HS-27A (cell line): ENCODE data around the gene SPOCK1.
A peak's percentile ranks its signal among the peaks of the same experiment; 100 is the strongest.

ENCODE experiments used
- DNase-seq: peaks from one replicate; pipeline ENCODE4 v3.0.0-alpha.2; 2012; ENCODE audit warnings: low read depth, missing footprints

Gene SPOCK1

DNA sequence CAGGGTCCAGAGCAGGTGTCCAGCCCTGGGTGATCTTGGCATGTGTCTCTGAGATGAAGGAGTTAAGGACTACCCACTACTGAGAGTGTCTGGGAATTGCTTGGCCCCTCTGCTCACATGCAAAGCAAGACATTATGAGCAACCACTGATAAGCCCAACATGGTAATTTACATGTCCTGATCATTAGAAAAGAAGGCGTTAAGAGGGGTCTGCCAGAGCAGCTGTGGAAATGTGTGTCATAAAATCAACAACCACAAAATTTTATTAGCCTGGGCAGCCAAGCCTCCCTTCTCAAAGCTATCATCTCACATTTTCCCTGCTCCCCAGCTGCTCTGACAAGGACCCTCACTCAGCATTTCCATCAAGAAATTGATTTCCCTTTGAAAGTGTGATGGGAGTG lies 351.0 kb downstream of the SPOCK1 start:
- DNase-seq = no peak

DNA sequence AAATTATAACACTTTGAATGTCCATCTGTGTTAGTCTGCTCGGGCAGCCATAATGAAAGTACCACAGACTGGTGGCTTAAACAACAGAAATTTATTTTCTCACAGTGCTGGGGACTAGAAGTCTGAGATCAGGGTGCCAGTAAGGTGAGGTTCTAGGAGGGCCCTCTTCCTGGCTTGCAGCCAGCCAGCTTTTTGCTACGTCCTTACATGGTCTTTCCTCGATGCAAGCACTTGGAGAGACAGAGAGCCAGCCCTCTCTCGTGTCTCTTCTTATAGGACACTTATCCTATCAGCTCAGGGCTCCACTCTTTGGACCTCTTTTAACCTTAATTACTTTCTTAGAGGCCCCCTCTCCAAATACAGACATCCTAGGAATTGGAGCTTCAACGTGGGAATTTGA lies 351.8 kb downstream of the SPOCK1 start:
- no peak for DNase-seq

DNA sequence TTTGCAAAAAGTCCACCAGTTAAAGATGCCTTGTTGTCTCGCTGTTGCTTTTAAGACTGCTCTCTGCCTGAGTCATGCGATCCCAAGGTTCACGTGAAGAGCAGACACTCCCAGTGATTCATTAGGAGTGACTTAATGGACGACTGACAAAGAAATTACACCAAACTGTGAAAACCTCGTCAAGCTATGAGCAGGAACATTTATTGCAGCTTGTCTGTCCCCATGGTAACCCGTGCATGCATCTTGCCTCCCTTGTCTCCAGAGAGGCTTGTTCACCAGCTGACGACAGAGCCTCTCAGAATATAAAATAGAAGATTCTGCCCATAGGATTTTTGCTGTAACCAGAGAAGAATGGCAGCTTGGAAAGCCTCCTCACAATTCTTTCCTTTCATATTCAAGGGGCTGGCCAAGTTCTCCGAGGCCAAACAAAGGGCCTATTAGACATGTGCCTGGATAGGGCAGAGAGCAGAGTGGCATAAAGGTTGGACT lies 352.7 kb downstream of the SPOCK1 start:
- DNase-seq = peak; percentile 52

DNA sequence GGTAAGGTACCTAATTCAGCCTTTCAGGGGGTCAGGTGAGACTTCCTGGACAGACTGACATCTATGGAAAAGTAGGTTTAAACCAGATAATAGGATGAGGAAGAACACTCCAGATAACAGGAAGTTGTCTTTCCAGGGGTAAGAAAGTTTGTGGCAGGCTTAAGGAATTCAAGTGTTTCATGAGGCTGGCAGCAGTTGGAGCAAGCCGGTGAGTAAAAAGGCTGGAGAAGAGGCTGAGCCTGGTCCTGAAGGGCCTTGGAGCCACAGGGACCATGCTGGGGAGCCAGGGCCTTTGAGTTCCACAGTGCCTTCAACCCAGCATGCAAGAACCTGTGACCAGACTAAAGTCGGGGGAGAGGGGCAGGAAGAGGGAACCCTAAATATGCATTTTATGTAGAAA lies 353.4 kb downstream of the SPOCK1 start:
- no peak for DNase-seq

DNA sequence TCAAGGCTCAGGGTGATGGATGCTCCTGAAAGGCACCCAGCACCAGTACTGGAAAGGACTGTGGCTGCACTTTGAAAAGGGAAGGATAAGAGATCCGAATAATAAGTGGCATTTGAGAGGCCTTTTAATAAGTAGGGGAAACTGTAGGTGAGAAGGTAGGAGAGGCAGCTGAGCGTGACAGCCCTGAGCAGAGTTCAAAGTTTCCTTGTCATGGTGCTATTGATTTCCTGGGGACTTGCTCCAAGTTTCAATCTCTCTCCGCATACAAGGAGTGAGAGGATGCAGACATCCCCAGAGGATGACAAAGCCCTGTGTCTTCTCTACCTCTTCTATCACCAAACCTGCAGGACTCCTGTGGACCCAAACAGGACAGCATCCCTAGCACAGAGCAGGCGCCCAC lies 354.5 kb downstream of the SPOCK1 start:
- no peak for DNase-seq

DNA sequence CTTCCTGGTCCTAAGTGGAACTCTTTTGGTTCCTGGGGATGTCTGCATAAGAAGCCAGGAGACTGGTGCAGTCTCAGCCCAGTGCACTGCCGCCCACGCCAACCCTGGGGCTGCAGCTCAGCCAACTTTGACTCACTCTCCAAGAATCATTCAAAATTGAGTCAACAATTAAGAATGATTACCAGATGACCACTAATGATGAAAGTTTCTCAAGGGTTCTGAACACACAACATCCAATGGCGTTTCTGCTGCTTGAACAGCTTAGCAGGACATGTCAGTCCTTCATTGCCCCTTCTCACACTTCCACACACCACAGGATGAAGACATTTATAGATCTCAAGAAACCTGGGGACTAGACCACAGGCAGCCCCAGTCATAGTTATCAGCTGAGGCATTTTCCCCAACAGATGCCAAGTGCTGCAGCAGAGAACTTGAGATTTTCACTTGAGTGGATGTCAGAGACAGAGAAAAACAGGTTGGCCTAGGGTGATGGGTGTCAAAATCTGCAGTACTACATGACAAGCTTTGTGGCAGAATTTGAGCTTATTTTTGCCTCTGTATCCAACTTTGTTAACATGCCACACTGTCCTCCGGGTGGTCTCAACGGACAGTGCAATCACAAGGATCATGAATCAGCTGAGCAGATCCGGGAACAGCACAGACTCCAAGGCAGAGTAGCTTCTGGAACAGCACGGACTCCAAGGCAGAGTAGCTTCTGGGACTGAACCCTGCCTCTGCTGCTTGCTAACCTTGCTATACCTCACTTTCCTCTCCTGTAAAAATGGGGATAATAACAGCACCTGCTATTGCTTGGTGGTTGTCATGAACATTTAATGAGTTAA lies 356.1 kb downstream of the SPOCK1 start:
- DNase-seq = peak; percentile 51

DNA sequence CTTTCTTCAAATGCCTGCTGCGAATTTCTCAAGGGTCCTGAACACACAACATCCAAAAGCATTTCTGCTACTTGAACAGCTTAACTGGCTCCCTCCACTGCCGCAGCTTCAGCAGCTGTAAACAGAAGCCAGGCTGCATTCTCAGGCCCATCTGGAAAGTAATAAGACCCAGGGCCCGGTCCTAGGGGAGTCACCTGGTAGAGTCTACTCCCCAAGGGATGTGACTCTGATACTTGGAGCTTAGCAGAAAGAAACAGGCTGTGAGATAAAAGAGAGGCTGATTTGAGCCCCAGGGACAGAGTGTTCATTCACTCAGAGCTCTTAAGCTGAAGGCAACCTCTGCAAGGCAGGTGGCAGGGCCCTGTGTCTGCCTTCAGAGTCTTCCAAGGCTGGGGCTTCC lies 356.8 kb downstream of the SPOCK1 start:
- no peak for DNase-seq

DNA sequence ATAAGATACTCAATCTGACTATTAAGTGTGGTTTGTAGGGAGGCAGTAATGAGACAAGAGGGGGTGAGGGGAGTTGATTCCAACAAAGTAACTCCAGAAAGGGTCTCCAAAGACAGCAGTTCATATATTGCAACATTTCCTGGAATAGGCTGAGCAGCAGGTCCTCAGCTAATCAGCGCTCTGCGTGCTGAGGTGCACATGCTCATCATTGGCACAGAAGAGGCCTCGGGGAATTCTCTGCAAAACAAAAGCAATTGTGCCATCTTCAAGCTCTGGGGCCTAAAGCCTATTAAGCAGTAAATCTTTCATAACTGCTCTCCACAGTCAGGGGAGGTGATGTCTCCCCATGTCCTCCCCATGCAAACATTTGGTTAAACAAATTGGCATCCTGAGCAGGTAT lies 357.3 kb downstream of the SPOCK1 start:
- no peak for DNase-seq

DNA sequence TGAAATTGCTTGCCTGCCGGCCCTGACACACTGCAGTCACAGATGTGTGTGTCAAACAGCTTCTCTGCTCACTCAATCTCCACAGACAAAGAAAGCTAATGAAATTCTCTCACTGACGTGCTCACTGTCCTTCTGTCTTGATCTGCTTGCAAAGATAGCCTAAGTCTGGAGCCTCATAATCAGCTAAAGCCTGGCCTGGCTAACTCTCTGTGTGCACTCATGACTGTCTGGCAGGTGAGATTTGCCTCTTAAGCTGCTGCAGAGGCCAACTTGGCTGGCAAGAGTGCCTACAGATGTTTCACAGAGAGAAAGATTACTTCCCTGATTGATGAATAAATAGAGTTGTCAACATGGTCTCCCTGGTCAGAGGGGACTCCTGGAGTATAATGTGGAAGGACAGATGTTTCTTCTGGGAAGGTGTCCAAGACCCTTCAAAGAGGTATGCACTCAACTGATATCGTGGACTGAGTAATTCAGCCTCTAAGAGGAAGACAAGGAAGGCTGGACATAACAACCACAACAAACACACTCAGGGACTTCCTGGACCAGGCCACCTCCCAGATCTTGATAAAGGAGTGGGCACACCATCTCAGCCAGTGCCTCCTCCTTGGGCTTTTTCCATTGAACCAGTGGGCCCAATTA lies 362.0 kb downstream of the SPOCK1 start:
- DNase-seq = no peak

DNA sequence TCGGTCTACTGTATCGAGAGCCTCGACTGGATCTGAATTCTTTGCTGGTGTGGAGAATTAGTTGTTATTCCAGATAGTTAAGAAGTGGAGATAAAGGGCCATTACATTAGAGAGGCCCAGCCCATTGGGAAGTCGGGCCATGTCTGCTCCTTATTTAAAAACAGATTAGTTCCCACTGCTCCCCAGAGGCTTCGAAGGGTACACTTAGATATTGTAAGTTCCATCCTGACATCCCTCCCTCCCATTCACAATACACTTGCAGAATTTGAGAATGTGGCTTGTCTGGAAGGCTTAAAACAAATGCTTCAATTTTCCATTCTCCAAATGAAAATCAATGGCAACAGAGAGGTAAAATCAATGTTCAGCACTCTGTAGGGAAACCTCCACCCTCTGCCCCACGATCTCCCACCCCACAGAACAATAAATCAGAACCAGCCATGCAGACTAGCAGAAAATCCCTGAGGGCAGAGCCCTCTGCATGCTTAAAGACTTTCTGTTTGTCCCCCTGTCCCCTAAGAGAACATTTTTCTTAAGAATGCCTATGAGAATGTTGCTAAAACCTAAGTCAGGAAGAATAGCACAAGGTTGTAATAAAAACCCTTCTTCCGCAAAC lies 364.1 kb downstream of the SPOCK1 start:
- no peak for DNase-seq

DNA sequence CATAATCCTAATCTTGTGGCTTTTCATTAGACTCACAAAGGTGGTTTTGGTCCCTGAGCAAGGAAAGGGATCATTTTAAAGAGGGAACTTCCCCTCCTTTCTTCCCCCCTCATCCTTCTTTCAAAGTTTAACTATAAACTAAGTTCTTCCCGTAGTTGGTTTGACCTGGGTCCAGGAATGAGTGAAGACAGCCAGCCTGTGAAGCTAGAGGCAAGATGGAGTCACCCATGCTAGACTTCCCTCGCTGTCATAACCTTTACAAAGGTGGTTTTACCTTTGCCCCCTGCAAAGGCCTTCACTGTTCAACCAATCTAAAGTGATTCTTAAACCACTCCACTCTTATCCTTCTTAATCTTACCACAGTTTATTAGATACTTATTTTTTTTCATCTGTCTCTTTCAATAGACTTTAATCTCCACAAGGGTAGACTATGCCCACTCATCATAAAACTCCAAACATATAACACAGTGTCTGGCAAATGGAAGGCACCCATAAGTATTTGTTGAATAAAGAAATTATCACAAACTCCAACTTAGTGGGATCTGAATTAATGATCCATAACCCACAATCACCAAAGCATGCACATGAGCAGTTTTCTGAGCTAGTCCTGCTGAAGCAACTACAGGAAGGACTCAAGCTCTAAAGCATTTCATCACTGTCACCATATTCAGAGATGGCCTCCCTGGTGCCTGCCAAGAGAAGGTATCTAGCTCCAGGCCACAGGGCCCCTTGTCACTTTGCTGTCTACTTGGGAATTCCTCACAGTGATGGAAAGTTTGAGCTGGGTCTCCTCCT lies 369.0 kb downstream of the SPOCK1 start:
- DNase-seq = no peak

DNA sequence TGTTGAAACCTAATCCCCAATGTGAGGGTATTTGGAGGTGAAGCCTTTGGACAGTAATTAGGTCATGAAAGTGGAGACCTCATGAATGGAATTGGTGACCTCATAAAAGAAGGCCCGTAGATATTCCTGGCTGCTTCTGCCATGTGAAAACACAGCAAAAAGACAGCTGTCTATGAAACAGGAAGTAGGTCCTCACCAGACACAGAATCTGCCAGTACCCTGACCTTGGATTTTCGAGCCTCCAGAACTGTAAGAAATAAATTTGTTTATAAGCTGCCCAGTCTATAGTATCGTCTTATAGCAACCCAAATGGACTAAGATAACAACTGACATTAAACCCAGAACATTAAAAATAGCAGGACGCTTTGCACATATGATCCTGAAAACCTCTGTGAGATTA lies 371.1 kb downstream of the SPOCK1 start:
- DNase-seq = no peak

DNA sequence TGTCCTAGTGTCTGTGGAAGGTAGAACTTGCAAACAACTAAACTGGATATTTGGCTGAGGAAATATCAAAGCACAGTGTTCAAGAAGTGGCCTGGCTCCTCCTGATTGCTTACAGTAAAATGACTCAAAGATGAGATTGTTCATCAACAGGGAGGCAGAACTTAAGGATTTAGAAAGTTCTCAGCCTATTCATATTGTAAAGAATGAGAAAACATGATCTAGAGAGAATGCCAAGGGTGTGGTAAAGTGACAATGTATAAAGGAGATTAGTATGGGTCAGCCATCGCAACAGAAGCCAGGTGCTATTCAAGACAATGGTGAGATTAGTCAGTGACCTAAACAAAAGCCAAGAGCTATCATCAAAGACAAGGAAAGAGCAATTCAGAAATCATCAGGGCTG lies 372.3 kb downstream of the SPOCK1 start:
- DNase-seq = no peak

DNA sequence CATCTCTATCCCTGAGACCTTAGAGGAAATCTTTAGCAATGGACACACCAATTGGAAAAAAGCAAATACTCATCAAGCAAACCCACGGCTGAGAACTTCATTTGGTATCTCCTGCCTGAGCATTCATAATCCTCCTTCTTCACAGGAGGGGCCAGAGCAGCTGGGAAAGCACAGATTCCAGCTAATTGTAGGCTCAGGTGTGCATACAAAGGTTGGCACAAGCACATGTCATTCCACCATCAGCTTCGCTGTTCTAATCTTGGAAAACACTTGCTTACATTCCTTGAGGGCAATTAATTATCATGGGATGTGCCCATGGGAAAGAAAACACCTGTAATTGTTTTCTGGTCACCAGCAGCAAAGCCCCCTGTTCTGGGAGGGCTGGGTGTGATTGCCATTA lies 376.6 kb downstream of the SPOCK1 start:
- no peak for DNase-seq

DNA sequence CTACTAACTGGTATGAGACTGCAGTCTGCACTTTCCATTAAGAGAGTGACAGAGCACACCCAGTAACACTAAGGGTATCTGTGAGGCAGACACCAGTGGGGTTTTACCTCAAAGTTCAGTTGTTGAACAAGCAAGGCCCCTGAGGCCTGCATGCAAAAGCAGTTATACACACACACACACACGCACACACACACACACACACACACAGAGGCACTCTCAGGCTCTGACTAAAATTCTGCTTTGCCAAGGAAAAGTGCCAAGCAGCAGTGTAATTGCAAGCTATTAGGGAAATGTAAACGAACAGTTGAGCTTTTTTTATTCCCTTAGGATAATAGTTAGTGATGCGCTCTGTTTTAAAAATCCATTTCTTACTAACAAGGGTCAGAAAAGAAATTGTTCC lies 377.1 kb downstream of the SPOCK1 start:
- no peak for DNase-seq

DNA sequence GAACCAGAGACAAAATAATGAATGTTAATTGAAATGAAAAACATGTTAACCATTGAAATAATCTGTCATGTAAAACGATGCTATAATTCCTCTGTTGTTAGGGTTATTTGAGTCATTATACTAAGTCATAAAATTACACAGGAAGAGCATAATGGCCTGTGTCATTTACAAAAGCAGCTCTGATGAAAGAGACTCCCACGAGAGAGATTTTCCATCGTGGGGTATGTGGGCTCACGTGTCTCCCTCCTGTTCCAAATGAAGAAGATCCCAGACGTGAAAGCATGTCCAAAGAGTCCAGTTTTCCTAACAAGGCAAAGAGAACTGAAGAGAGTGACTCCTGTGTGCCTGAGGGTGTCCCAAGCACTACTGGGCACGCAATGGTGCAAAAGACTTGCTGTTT lies 379.8 kb downstream of the SPOCK1 start:
- no peak for DNase-seq

DNA sequence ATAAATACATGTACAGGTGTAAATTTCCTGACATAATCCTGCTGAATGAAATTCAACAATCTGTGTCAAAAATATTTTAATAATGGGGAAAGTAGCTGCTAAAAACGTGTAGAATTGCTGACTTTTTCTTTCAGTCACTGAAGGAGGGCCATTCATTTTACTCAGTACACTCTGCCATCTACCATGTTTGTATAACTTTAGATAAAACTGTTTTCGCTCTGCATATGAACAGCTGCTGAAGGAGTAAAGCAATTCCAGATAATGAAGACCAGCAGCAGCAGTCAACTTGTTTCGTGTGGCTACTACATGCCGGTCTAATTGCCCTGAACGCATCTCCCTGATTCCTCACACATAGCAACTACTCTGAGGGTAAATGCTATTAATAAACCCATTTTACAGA lies 380.5 kb downstream of the SPOCK1 start:
- no peak for DNase-seq

DNA sequence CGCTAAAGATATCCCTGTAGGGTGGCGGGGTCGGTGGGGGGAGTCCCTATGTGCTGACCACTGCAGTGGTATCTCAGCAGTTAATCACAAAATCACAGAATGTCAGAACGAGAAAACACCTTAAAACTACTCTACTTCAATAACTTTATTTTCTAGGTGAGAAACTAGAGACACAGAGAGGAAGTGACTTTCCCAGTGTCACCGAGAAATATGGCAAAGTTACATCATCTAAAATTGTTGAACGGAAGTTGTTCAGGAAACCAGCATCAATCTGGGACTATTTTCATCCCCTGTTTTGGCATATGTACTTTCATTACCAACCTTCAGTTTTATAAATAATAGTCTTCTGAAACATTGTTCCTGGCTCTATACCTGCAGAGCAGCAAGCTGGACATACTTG lies 384.0 kb downstream of the SPOCK1 start:
- DNase-seq = no peak

DNA sequence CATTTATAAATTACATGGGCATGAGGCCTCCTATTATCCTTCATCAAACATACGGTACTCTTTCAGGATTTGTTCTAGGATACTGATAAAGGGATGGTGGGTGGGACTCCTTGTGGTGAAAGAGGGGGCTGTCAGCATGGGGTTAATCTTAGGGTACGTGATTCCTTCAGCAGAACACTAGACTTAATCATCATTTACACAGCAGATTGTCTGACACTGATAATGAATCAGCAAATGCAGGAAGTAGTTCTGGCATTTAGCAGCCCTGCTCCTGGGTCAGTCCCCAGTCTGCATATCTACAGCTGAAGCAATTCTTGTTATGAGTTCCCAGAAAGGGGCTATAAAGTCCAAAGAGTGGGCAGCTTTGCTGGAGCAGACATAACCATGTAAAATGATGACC lies 384.6 kb downstream of the SPOCK1 start:
- DNase-seq = no peak

DNA sequence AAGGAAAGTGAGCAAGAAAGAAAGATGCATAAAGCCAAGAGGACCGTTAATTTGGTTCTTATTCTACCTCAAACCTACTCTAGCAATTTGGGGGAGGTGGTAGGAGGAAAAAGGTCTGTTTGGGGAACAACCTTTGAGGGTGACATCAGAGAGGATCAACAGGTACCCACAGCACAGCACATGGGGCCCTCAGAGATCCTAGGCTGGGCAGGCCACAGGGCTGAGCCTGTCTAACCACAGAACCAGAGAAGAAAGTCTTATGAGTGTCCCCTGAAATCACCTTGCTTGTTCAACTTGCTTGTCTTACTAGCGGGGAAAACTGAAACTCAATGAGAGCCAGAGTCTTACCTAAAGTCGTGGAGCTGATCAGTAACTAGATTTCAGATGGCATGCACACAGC lies 385.2 kb downstream of the SPOCK1 start:
- DNase-seq = no peak

DNA sequence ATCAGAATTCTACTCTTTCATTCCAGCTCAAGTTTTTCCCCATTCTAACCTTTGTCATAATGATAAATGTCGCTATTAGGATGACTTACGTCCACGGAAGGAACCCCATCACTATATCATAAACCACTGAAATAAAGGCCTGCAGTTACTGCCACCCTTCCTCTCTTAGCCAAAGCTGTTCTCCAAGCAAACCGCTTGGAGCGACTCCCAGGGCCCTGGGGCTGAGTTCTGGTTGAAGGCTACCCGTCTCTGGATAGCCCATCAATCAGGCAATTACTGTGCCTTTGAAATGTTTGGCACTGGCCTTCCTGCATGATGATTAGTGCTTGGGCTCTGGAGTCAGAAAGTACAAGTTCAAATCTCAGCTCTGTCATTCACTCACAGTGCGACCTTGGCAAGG lies 386.0 kb downstream of the SPOCK1 start:
- DNase-seq = no peak

DNA sequence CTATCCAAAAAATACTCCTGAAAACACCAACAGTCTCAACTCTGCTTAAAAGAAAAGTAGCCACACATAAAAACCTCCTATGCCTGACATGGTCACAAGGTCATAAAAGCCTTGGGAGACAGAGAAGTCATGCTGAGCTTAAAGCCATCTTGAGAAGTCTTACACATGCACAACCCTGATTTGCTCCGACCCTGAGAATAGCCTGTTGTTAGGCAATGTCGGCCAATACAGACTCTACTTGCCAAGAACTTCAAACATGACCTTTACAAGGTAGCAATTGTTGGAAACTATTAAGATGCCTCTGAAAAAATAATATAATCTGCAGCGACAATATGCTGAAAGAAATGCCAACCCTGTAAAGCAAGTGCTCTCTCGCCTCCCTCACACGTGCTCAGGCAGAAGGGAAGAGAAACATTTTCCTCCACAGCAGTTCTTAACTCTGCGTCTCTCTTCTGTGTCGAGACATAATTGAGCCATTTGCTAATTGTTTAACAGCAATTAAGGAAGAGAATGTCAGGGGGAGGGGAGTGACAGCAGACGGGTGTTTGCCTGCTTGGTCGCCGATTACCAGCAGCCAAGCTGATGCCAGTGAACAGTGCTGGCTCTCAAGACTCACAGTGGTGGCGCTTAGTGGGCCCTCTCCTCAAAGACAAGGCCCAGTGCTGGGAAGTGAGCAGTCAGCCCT lies 393.6 kb downstream of the SPOCK1 start:
- DNase-seq = no peak
